Activated T-helper 2 cell treated with anti-CD3 and anti-CD28 coated beads, Interferon-gamma antibody, Interleukin-2, Interleukin-4, amounts not matched to agents 10 μg/mL and 5 μg/mL and 100 μg/mL, durations not matched to agents 14 hours and 24 hours and 36 hours (primary cell): ENCODE measurements around the gene FOLR2. TPM values are rescaled to one million over a fixed set of nuclear protein-coding genes. Genes with fewer than 3 reads are reported as not detected.

Source experiments
- DNase-seq: peaks from one replicate; pipeline ENCODE4 v3.0.0; 2021; ENCODE audit warnings: low spot score
- H3K27ac Mint-ChIP-seq: one replicate; pipeline ENCODE4 v1.8.0; 2021; ENCODE audit warnings: mixed read lengths
- H3K27me3 Mint-ChIP-seq: one replicate; pipeline ENCODE4 v1.8.0; 2021; ENCODE audit warnings: low read depth, mixed read lengths
- H3K36me3 Mint-ChIP-seq: one replicate; pipeline ENCODE4 v1.8.0; 2021; ENCODE audit warnings: low read depth, mixed read lengths
- H3K4me1 Mint-ChIP-seq: one replicate; pipeline ENCODE4 v1.8.0; 2021; ENCODE audit warnings: low read depth, mixed read lengths
- H3K4me3 Mint-ChIP-seq: one replicate; pipeline ENCODE4 v1.8.0; 2021; ENCODE audit warnings: low read depth, mild to moderate bottlenecking, moderate library complexity, mixed read lengths
- H3K9me3 Mint-ChIP-seq: one replicate; pipeline ENCODE4 v1.8.0; 2021; ENCODE audit warnings: mixed read lengths
- intact Hi-C: fragments of 100-400 bp; cut with micrococcal nuclease; formaldehyde crosslinking; loops from one replicate; pipeline ENCODE4 v1.15.1; 2023
- total RNA-seq: library from RNA; stranded (reverse); gene quantifications from 2 replicates; pipeline ENCODE4 v1.2.3, GENCODE V29; 2022

FOLR2 gene
- total RNA-seq, 1 donor from 2014 or later, result not detected

GRCh38 chr11:72228229-72228843, 11.7 kb downstream of the FOLR2 start:
- Mint-ChIP-seq H3K36me3 (peaks cover 46% of the 10 kb centered on the region), H3K9me3 (no peaks in the 10 kb centered on the region), H3K4me3 (no peak overlapping the region), H3K27me3 (no peaks in the 10 kb centered on the region), H3K27ac (no peak overlapping the region), H3K4me1 (peaks cover 11% of the 10 kb centered on the region)
- intact Hi-C loops, result no loop called here
- no peak for DNase-seq

- intact Hi-C loops, result no loop called here
- no peak overlapping the region for H3K27ac Mint-ChIP-seq
- H3K4me1 Mint-ChIP-seq, result peaks cover 11% of the 10 kb centered on the region
- H3K4me3 Mint-ChIP-seq, result no peak overlapping the region
- DNase-seq, result no peak
- peaks cover 50% of the 10 kb centered on the region for H3K36me3 Mint-ChIP-seq
- no peaks in the 10 kb centered on the region for H3K27me3 Mint-ChIP-seq
- no peaks in the 10 kb centered on the region for H3K9me3 Mint-ChIP-seq
Observed at GRCh38 chr11:72228844-72229231, 12.2 kb downstream of the FOLR2 start.

DNA sequence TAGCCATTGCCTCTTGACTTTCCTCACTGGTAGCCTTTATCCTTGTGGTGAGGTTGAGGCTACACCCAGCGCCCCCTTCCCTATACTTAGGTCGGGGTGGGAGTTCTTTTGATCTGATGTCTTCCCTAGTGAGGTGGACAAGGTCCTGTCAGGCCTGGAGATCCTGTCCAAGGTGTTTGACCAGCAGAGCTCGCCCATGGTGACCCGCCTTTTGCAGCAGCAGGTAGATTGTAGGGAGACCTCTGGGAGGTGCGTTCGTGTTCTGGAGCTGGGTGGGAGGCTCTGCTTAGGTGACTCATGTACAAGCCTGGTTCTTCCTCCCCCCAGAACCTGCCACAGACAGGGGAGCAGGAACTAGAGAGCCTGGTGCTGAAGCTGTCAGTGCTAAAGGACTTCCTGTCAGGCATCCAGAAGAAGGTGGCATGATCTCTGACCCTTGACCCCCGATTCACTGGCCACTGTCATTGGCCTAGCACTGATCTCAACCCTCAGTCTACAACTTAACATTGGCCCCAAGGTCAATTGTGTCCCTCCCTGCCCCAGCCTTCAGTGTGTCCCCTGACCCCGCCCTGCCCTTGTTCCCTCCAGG, 12.8 kb downstream of the FOLR2 start:
- H3K36me3 Mint-ChIP-seq, result peaks cover 56% of the 10 kb centered on the region
- H3K4me3 Mint-ChIP-seq, result no peak overlapping the region
- H3K27ac Mint-ChIP-seq, result no peak overlapping the region
- no peak for DNase-seq
- H3K4me1 Mint-ChIP-seq, result peaks cover 11% of the 10 kb centered on the region
- H3K27me3 Mint-ChIP-seq, result no peaks in the 10 kb centered on the region
- H3K9me3 Mint-ChIP-seq, result no peaks in the 10 kb centered on the region
- intact Hi-C loops, result no loop called here

DNA sequence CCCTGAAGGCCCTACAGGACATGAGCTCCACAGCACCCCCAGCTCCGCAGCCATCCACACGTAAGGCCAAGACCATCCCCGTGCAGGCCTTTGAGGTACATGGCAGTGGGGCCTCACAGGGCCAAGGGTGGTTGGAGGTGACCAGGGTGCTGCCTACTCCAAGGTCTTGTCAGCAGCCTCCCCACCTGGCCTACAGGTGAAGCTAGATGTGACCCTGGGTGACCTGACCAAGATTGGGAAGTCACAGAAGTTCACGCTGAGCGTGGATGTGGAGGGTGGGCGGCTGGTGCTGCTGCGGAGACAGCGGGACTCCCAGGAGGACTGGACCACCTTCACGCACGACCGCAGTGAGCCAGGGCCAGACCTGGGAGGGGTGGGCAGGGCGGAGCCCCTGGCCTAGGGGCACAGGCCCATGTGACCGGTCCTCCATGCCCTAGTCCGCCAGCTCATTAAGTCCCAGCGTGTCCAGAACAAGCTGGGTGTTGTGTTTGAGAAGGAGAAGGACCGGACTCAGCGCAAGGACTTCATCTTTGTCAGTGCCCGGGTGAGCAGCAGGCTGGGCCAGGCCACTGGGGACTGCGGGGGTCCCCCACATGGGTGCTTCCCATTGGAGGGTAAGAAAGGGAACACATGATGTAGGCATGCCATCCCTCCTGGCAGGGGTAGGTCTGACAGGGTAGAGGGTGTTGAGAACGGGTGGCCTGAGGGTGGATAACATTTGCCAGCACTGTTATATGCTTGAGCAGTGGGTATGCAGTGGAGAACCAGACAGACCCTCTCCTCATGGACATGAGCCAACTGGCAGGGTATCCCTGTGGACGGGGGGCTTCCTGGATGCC, 13.6 kb downstream of the FOLR2 start:
- peaks cover 60% of the 10 kb centered on the region for H3K36me3 Mint-ChIP-seq
- no peaks in the 10 kb centered on the region for H3K27me3 Mint-ChIP-seq
- H3K4me1 Mint-ChIP-seq, result peaks cover 11% of the 10 kb centered on the region
- DNase-seq, result no peak
- no peaks in the 10 kb centered on the region for H3K9me3 Mint-ChIP-seq
- H3K4me3 Mint-ChIP-seq, result no peak overlapping the region
- no peak overlapping the region for H3K27ac Mint-ChIP-seq
- intact Hi-C loops, result no loop called here

GRCh38 chr11:72230764-72231365, 14.3 kb downstream of the FOLR2 start:
- no peak for DNase-seq
- no peak overlapping the region for H3K27ac Mint-ChIP-seq
- no peak overlapping the region for H3K4me3 Mint-ChIP-seq
- H3K4me1 Mint-ChIP-seq, result peaks cover 6% of the 10 kb centered on the region
- H3K27me3 Mint-ChIP-seq, result no peaks in the 10 kb centered on the region
- intact Hi-C loops, result no loop called here
- no peaks in the 10 kb centered on the region for H3K9me3 Mint-ChIP-seq
- H3K36me3 Mint-ChIP-seq, result peaks cover 63% of the 10 kb centered on the region

GRCh38 chr11:72231396-72232259, 15.0 kb downstream of the FOLR2 start:
- H3K36me3 Mint-ChIP-seq, result peaks cover 66% of the 10 kb centered on the region
- intact Hi-C loops, result no loop called here
- DNase-seq, result no peak
- H3K9me3 Mint-ChIP-seq, result no peaks in the 10 kb centered on the region
- no peaks in the 10 kb centered on the region for H3K4me1 Mint-ChIP-seq
- H3K27me3 Mint-ChIP-seq, result no peaks in the 10 kb centered on the region
- H3K27ac Mint-ChIP-seq, result no peak overlapping the region
- H3K4me3 Mint-ChIP-seq, result no peak overlapping the region

DNA sequence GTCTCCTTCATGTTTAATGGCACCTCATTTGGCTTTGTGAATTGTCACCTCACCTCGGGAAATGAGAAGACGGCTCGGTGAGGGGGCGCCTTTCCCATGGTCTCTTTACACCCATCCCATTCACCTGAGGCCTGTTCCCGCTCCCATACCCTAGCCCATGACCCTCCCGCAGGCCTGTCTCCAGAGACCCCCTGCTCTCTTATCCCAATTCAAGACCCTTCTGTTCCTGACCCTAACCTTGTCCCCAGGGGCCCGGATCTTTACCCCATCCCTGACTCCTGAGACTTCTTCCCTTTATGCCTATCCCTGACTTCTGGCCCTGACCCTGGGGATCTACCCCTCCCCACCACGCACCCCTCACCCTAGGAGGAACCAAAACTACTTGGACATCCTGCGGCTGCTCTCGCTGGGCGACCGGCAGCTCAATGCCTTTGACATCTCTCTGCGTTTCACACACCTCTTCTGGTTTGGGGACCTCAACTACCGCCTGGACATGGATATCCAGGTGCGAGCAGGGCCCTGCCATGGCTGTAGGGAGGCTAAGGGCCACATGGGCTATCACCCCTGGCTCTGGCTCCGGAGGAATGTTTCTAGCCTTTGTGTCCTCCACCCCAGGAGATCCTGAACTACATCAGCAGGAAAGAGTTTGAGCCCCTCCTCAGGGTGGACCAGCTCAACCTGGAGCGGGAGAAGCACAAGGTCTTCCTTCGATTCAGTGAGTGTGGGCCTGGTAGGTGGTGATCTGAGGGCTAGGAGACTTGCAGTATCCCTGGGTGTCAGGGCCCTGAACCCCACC, 15.9 kb downstream of the FOLR2 start:
- intact Hi-C loops, result no loop called here

GRCh38 chr11:72233056-72233772, 16.6 kb downstream of the FOLR2 start:
- Mint-ChIP-seq H3K4me1 (no peaks in the 10 kb centered on the region), H3K27ac (no peak overlapping the region), H3K27me3 (no peaks in the 10 kb centered on the region), H3K9me3 (no peaks in the 10 kb centered on the region), H3K36me3 (peaks cover 69% of the 10 kb centered on the region), H3K4me3 (no peak overlapping the region)
- no peak for DNase-seq
- intact Hi-C loops, result no loop called here

More for the DNA sequence above, 15.9 kb downstream of the FOLR2 start:
- DNase-seq, result no peak
- Mint-ChIP-seq H3K4me1 (no peaks in the 10 kb centered on the region), H3K27me3 (no peaks in the 10 kb centered on the region), H3K36me3 (peaks cover 68% of the 10 kb centered on the region), H3K27ac (no peak overlapping the region), H3K4me3 (no peak overlapping the region), H3K9me3 (no peaks in the 10 kb centered on the region)

DNA sequence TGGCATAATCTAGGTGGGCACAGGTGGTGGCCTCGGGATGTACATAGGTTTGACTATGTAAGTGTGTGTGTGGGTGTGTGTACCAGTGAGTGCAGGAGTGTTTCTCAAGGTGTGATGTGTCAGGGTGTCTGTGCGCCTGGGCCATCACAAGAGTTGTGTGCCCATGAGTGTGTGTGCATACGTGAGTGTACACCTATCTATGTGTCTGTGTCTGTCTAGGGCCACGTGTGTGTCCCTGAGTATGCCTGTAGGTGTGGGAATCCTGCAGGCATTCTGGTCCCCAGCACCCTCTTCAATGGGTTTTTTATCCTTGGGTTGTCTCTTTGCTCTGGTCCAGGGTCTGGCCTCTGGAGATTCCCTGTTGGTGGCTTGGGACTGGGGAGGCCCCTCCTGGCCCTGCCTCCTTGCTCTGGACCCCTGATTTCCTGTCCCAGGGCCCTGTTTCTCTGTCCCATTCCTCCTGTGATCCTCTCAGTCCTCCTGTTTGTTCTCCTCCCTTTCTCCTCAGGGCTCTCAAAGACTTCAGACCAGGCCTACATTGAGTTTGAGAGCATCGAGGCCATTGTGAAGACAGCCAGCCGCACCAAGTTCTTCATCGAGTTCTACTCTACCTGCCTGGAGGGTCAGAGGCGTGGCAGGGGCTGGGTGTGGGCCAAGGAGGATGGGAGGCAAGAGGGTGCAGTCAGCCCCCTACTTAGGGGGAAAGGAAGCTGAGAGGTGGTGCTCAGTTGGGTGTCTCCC, 17.3 kb downstream of the FOLR2 start:
- H3K27me3 Mint-ChIP-seq, result peaks cover 3% of the 10 kb centered on the region
- intact Hi-C loops, result no loop called here
- peaks cover 73% of the 10 kb centered on the region for H3K36me3 Mint-ChIP-seq
- H3K9me3 Mint-ChIP-seq, result no peaks in the 10 kb centered on the region
- no peak overlapping the region for H3K4me3 Mint-ChIP-seq
- peaks cover 2% of the 10 kb centered on the region for H3K4me1 Mint-ChIP-seq
- H3K27ac Mint-ChIP-seq, result no peak overlapping the region
- DNase-seq, result no peak

DNA sequence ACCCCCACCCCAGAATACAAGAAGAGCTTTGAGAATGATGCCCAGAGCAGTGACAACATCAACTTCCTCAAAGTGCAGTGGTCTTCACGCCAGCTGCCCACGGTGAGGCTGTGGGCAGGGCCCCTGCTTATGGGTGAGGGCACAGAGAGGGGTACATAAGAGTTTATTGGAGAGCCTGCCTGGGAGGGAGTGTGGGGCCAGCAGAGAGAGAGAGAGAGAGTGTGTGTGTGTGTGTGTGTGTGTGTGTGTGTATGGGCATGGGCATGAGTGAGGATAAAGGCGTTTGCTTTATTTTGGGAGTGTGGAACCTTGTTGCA, 17.9 kb downstream of the FOLR2 start:
- intact Hi-C loops, result no loop called here
- Mint-ChIP-seq H3K36me3 (peaks cover 69% of the 10 kb centered on the region), H3K4me1 (peaks cover 4% of the 10 kb centered on the region), H3K9me3 (no peaks in the 10 kb centered on the region), H3K4me3 (no peak overlapping the region), H3K27me3 (peaks cover 7% of the 10 kb centered on the region), H3K27ac (no peak overlapping the region)
- no peak for DNase-seq

GRCh38 chr11:72234920-72235319, 18.3 kb downstream of the FOLR2 start:
- peaks cover 8% of the 10 kb centered on the region for H3K27me3 Mint-ChIP-seq
- H3K9me3 Mint-ChIP-seq, result no peaks in the 10 kb centered on the region
- no peak overlapping the region for H3K4me3 Mint-ChIP-seq
- no peak overlapping the region for H3K27ac Mint-ChIP-seq
- DNase-seq, result no peak
- intact Hi-C loops, result loop anchor here (5.0 kb wide), 1 partner anchor 197 kb away; the partner anchor contains the start of gene CLPB
- peaks cover 5% of the 10 kb centered on the region for H3K4me1 Mint-ChIP-seq
- peaks cover 64% of the 10 kb centered on the region for H3K36me3 Mint-ChIP-seq
